NCI-H526 (cell line): ENCODE results near the gene RNF138.
"Not testable (repeated sequence)": the region's sequence is repeated elsewhere in the genome, so short reads cannot be mapped to it uniquely, and the experiment has no call there.

Experiments
- DNase-seq, 2 experiments: peaks; one replicate each; lab custom pipeline; 2025; lab: John Stamatoyannopoulos, UW

RNF138 gene

GRCh38 chr18:32095900-32096229 lies 4.2 kb downstream of the RNF138 start:
- no peak for DNase-seq

- DNase-seq = no peak
Measured at GRCh38 chr18:32096946-32097345, 5.3 kb downstream of the RNF138 start.

GRCh38 chr18:32104516-32104915 lies 12.8 kb downstream of the RNF138 start:
- DNase-seq = no peak

- no peak for DNase-seq
Measured at GRCh38 chr18:32110005-32110404, 18.3 kb downstream of the RNF138 start.

- no peak for DNase-seq
Measured at GRCh38 chr18:32111706-32112105, 20.0 kb downstream of the RNF138 start.

GRCh38 chr18:32112826-32113225 lies 21.2 kb downstream of the RNF138 start:
- no peak for DNase-seq

GRCh38 chr18:32114293-32114942 lies 22.7 kb downstream of the RNF138 start:
- DNase-seq = no peak

GRCh38 chr18:32122039-32122438 lies 30.4 kb downstream of the RNF138 start:
- DNase-seq = no peak

- DNase-seq = no peak
Measured at GRCh38 chr18:32126538-32126937, 34.9 kb downstream of the RNF138 start.

- DNase-seq = no peak
Measured at GRCh38 chr18:32135625-32136024, 44.0 kb downstream of the RNF138 start.

GRCh38 chr18:32138332-32138982 lies 46.8 kb downstream of the RNF138 start:
- DNase-seq = no peak

GRCh38 chr18:32139835-32140283 lies 48.2 kb downstream of the RNF138 start:
- peak in 1 of 2 experiments; percentile 2 for DNase-seq

GRCh38 chr18:32148185-32148870 lies 56.7 kb downstream of the RNF138 start:
- no peak for DNase-seq

- no peak for DNase-seq
Measured at GRCh38 chr18:32152705-32153448, 61.2 kb downstream of the RNF138 start.

GRCh38 chr18:32156855-32157254 lies 65.2 kb downstream of the RNF138 start:
- no peak for DNase-seq

GRCh38 chr18:32157580-32157979 lies 65.9 kb downstream of the RNF138 start:
- no peak for DNase-seq

- DNase-seq = peak; percentile 60 to 84
Measured at GRCh38 chr18:32158108-32158624, 66.5 kb downstream of the RNF138 start.

- not testable (repeated sequence) for DNase-seq
Measured at GRCh38 chr18:32158631-32159030, 67.0 kb downstream of the RNF138 start.

- DNase-seq = no peak
Measured at GRCh38 chr18:32160547-32160946, 68.9 kb downstream of the RNF138 start.

- no peak for DNase-seq
Measured at GRCh38 chr18:32167980-32168730, 76.5 kb downstream of the RNF138 start.

- DNase-seq = no peak
Measured at GRCh38 chr18:32173654-32174053, 82.0 kb downstream of the RNF138 start.

GRCh38 chr18:32174719-32175118 lies 83.0 kb downstream of the RNF138 start:
- no peak for DNase-seq
